ENCODE data around the gene IL1RL2.

- TF ChIP-seq, protein P1, sequence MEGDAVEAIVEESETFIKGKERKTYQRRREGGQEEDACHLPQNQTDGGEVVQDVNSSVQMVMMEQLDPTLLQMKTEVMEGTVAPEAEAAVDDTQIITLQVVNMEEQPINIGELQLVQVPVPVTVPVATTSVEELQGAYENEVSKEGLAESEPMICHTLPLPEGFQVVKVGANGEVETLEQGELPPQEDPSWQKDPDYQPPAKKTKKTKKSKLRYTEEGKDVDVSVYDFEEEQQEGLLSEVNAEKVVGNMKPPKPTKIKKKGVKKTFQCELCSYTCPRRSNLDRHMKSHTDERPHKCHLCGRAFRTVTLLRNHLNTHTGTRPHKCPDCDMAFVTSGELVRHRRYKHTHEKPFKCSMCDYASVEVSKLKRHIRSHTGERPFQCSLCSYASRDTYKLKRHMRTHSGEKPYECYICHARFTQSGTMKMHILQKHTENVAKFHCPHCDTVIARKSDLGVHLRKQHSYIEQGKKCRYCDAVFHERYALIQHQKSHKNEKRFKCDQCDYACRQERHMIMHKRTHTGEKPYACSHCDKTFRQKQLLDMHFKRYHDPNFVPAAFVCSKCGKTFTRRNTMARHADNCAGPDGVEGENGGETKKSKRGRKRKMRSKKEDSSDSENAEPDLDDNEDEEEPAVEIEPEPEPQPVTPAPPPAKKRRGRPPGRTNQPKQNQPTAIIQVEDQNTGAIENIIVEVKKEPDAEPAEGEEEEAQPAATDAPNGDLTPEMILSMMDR (conservative IDR thresholded peaks at IDR 0.05; ENCODE audit: low read depth, low read length) = no peak
- TF ChIP-seq POLR2A (IDR thresholded peaks at IDR 0.05; ENCODE audit: low read depth, low read length) (no peak), BHLHE40 (IDR thresholded peaks at IDR 0.05; ENCODE audit: low read depth, low read length) (no peak), USF2 (IDR thresholded peaks at IDR 0.05; ENCODE audit: low read depth, low read length) (no peak), FOS (IDR thresholded peaks at IDR 0.05; ENCODE audit: low read depth, low read length) (no peak), MAFK (IDR thresholded peaks at IDR 0.05; ENCODE audit: low read depth, low read length) (no peak)
- TF ChIP-seq, protein P2, sequence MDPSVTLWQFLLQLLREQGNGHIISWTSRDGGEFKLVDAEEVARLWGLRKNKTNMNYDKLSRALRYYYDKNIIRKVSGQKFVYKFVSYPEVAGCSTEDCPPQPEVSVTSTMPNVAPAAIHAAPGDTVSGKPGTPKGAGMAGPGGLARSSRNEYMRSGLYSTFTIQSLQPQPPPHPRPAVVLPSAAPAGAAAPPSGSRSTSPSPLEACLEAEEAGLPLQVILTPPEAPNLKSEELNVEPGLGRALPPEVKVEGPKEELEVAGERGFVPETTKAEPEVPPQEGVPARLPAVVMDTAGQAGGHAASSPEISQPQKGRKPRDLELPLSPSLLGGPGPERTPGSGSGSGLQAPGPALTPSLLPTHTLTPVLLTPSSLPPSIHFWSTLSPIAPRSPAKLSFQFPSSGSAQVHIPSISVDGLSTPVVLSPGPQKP (IDR thresholded peaks at IDR 0.05; ENCODE audit: borderline replicate concordance, low read depth, low read length) = no peak
Observed at GRCh38 chr2:102273619-102274211, 86.9 kb downstream of the IL1RL2 start.

Data from IMR-90 (cell line).